Mucosa of gallbladder (tissue), 1 donor: ENCODE measurements around the gene TFR2. TPM values are rescaled to one million over a fixed set of nuclear protein-coding genes. Genes with fewer than 3 reads are reported as not detected.
A peak's percentile ranks its signal among the peaks of the same experiment; 100 is the strongest.

Source experiments
- DNase-seq: peaks from one replicate; pipeline ENCODE4 v3.0.0-alpha.2; 2020; ENCODE audit warnings: low spot score
- total RNA-seq: library from RNA; stranded (reverse); gene quantifications from one replicate; pipeline ENCODE4 v1.2.1, GENCODE V29; 2021
- donor health status: DM: no; HTN: no; CAD: no.

TFR2 gene
- total RNA-seq: 13.8 TPM

- peak; percentile 25 for DNase-seq
Measured at GRCh38 chr7:100641463-100641859, at the start of gene TFR2. Gene TFR2 (minus strand): TSS chr7:100641552. CDS start chr7:100641509, 43 bp downstream.

GRCh38 chr7:100689230-100690135 is 48.1 kb upstream of the TFR2 start:
- DNase-seq: no peak

GRCh38 chr7:100688326-100688860 is 47.0 kb upstream of the TFR2 start:
- no peak for DNase-seq

- no peak for DNase-seq
Measured at GRCh38 chr7:100687751-100688300, 46.5 kb upstream of the TFR2 start.

- no peak for DNase-seq
Measured at GRCh38 chr7:100687261-100687660, 45.9 kb upstream of the TFR2 start.

GRCh38 chr7:100686822-100687211 is 45.5 kb upstream of the TFR2 start:
- DNase-seq: no peak

- no peak for DNase-seq
Measured at GRCh38 chr7:100686201-100686821, 45.0 kb upstream of the TFR2 start.

GRCh38 chr7:100685631-100686145 is 44.3 kb upstream of the TFR2 start:
- no peak for DNase-seq

GRCh38 chr7:100685049-100685605 is 43.8 kb upstream of the TFR2 start:
- no peak for DNase-seq

- DNase-seq: no peak
Measured at GRCh38 chr7:100684534-100685042, 43.2 kb upstream of the TFR2 start.

- no peak for DNase-seq
Measured at GRCh38 chr7:100683659-100684533, 42.5 kb upstream of the TFR2 start.

- DNase-seq: no peak
Measured at GRCh38 chr7:100682991-100683658, 41.8 kb upstream of the TFR2 start.

- DNase-seq: no peak
Measured at GRCh38 chr7:100682228-100682741, 40.9 kb upstream of the TFR2 start.

- DNase-seq: no peak
Measured at GRCh38 chr7:100681491-100682227, 40.3 kb upstream of the TFR2 start.

- no peak for DNase-seq
Measured at GRCh38 chr7:100680576-100681271, 39.4 kb upstream of the TFR2 start.

GRCh38 chr7:100679927-100680575 is 38.7 kb upstream of the TFR2 start:
- DNase-seq: no peak

GRCh38 chr7:100679129-100679926 is 38.0 kb upstream of the TFR2 start:
- DNase-seq: no peak
